ENCODE measurements around the gene NID1. TPM values are rescaled to one million over a fixed set of nuclear protein-coding genes. Genes with fewer than 3 reads are reported as not detected.

The NID1 gene
- total RNA-seq, 1 donor from 2014 or later, result 32.5 TPM

DNA sequence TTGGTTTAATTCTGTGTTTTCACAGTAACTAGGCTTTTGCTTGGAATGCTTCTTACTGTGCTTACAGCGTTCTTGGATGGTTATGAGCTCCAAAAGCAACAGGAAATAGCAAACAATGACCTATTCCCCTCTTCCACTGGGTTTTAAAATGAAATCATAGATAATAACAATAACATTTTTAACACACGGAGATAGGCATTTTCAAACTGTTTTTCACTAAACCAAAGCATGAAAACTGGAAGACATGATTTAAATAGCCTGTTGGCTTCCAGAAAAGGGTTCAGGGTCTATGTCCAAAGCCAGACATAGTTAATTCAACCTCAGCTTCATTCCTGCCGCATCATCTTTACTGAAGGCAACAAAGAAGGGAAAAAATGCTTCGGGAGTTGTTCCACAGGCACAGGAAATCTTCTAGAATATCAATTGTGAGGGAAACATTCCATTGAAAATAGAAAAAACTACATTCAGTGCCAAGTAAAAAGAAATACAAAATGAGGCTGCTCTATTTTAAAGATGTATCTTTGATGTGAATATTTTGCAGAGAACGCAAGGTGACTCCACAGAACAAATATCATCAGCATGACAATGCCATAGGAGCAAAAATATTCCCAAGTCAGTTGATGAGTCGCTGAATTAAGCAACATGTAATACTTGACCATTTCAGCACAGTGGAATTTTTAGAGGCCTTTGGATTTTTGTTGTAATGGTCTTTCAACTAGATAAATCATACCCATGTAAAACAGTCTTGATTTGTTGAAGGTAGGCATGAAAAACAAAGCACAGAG, 80.7 kb downstream of the NID1 start:
- H3K27me3 Mint-ChIP-seq (ENCODE audit: insufficient read depth, low read depth), result no peaks in the 10 kb centered on the region
- H3K36me3 ChIP-seq, result no peaks in the 10 kb centered on the region
- H3K4me3 Mint-ChIP-seq, result no peak overlapping the region
- no peak overlapping the region for H3K27ac Mint-ChIP-seq
- no peak for DNase-seq (ENCODE audit: low spot score)
- H3F3A ChIP-seq (ENCODE audit: low read depth), result no peaks in the 10 kb centered on the region
- H3K9me3 ChIP-seq (ENCODE audit: low read depth), result no peaks in the 10 kb centered on the region
- no peak overlapping the region for H2AFZ ChIP-seq (replicated peaks)
- H3K27me3 ChIP-seq, result no peaks in the 10 kb centered on the region
- TF ChIP-seq EZH2phosphoT487 (IDR thresholded peaks at IDR 0.05) (no peak), CTCF (IDR thresholded peaks at IDR 0.05) (no peak), EZH2 (IDR thresholded peaks at IDR 0.05) (no peak)
- peaks cover 15% of the 10 kb centered on the region for H3K36me3 Mint-ChIP-seq
- H3K4me2 ChIP-seq, result no peak overlapping the region
- H3K27ac ChIP-seq, result no peak overlapping the region
- peaks cover 3% of the 10 kb centered on the region for H3K4me1 Mint-ChIP-seq
- H3K9ac ChIP-seq, result no peak overlapping the region
- peaks cover 7% of the 10 kb centered on the region for H3K4me1 ChIP-seq
- no peaks in the 10 kb centered on the region for H3K79me2 ChIP-seq (ENCODE audit: low read depth)
- no peaks in the 10 kb centered on the region for H4K20me1 ChIP-seq (ENCODE audit: low read depth)
- H3K4me3 ChIP-seq, result no peak overlapping the region
- H3K9me3 Mint-ChIP-seq, result peaks cover 7% of the 10 kb centered on the region

- no peaks in the 10 kb centered on the region for H3K27me3 ChIP-seq
- H3K27ac ChIP-seq, result no peak overlapping the region
- H3K4me2 ChIP-seq, result no peak overlapping the region
- Mint-ChIP-seq H3K27me3 (ENCODE audit: insufficient read depth, low read depth) (peaks cover 2% of the 10 kb centered on the region), H3K4me3 (no peak overlapping the region), H3K4me1 (peaks cover 3% of the 10 kb centered on the region), H3K9me3 (no peaks in the 10 kb centered on the region), H3K36me3 (peaks cover 25% of the 10 kb centered on the region), H3K27ac (no peak overlapping the region)
- H3K79me2 ChIP-seq (ENCODE audit: low read depth), result no peaks in the 10 kb centered on the region
- H3K9ac ChIP-seq, result no peak overlapping the region
- no peak for DNase-seq (ENCODE audit: low spot score)
- H3K9me3 ChIP-seq (ENCODE audit: low read depth), result peaks cover 4% of the 10 kb centered on the region
- no peak overlapping the region for H3K4me3 ChIP-seq
- no peaks in the 10 kb centered on the region for H3F3A ChIP-seq (ENCODE audit: low read depth)
- H4K20me1 ChIP-seq (ENCODE audit: low read depth), result no peaks in the 10 kb centered on the region
- peaks cover 7% of the 10 kb centered on the region for H3K4me1 ChIP-seq
- no peak for TF ChIP-seq EZH2 (IDR thresholded peaks at IDR 0.05)
- no peak for TF ChIP-seq EZH2phosphoT487 (IDR thresholded peaks at IDR 0.05)
- TF ChIP-seq CTCF (IDR thresholded peaks at IDR 0.05), result no peak
- H3K36me3 ChIP-seq, result peaks cover 17% of the 10 kb centered on the region
- no peak overlapping the region for H2AFZ ChIP-seq (replicated peaks)
Measured at GRCh38 chr1:235980976-235981375, 83.9 kb downstream of the NID1 start.

DNA sequence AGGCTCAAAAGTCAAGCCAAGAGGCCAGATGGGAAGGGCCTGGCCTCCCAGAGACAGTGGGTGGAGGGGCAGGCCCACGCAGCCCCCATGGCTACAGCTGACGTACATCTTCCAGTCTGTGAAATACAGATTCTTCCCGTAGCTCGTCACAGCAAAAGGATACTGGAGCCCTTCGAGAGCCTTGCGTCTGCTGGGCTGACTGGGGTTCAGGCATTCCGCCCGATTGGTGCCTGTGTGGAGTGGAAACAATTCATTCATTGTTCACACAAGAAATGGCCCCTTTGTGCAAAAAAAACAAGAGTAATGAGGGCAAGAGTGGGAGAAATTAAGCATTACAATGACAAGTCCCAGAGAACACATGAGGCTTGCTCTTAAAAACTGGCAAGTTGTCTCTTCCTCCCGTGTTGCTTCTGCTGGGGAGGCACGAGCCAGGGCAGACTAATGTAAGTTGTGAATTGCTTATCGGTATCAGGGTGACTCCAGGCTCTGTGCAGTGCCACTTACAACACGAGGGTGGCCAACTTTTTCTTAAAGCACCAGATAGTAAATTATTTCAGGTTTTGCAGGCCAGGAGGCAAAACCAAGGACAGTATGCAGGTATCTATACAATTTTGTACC, 85.1 kb downstream of the NID1 start:
- DNase-seq (ENCODE audit: low spot score), result peak; percentile 34
- Histone ChIP-seq H3K27ac (peak overlapping the region; percentile 36), H3K9me3 (ENCODE audit: low read depth) (peaks cover 4% of the 10 kb centered on the region), H2AFZ (replicated peaks) (no peak overlapping the region), H4K20me1 (ENCODE audit: low read depth) (no peaks in the 10 kb centered on the region), H3K4me1 (peaks cover 7% of the 10 kb centered on the region), H3K36me3 (peaks cover 17% of the 10 kb centered on the region), H3K4me2 (no peak overlapping the region), H3K27me3 (no peaks in the 10 kb centered on the region), H3K9ac (no peak overlapping the region), H3K79me2 (ENCODE audit: low read depth) (no peaks in the 10 kb centered on the region), H3K4me3 (no peak overlapping the region), H3F3A (ENCODE audit: low read depth) (no peaks in the 10 kb centered on the region)
- H3K4me3 Mint-ChIP-seq, result no peak overlapping the region
- peaks cover 3% of the 10 kb centered on the region for H3K4me1 Mint-ChIP-seq
- TF ChIP-seq CTCF (IDR thresholded peaks at IDR 0.05) (no peak), EZH2phosphoT487 (IDR thresholded peaks at IDR 0.05) (no peak), EZH2 (IDR thresholded peaks at IDR 0.05) (no peak)
- H3K27me3 Mint-ChIP-seq (ENCODE audit: insufficient read depth, low read depth), result peaks cover 2% of the 10 kb centered on the region
- H3K36me3 Mint-ChIP-seq, result peaks cover 24% of the 10 kb centered on the region
- H3K27ac Mint-ChIP-seq, result no peak overlapping the region
- no peaks in the 10 kb centered on the region for H3K9me3 Mint-ChIP-seq
